ACC112 (cell line): ENCODE results near the gene OR2T11.

ENCODE experiments used
- H2AFZ ChIP-seq: fragments of 200-600 bp; sonication (generic); one replicate; pipeline ENCODE4 v1.6.0; 2017; ENCODE audit warnings: antibody characterized with exemption, low read length; ENCODE audit not compliant: unreplicated experiment
- H3K27ac ChIP-seq: fragments of 200-600 bp; sonication (generic); 2 replicates; pipeline ENCODE4 v1.5.1; 2014; ENCODE audit warnings: low read depth, mild to moderate bottlenecking, antibody characterized with exemption, low read length, moderate library complexity
- H3K27me3 ChIP-seq: fragments of 200-600 bp; sonication (generic); 2 replicates; pipeline ENCODE4 v1.6.1; 2014; ENCODE audit warnings: mild to moderate bottlenecking, antibody characterized with exemption, low read length, moderate library complexity, mixed read lengths; ENCODE audit not compliant: insufficient read depth
- H3K36me3 ChIP-seq: fragments of 200-600 bp; sonication (generic); 2 replicates; pipeline ENCODE4 v1.6.1; 2016; ENCODE audit warnings: mild to moderate bottlenecking, antibody characterized with exemption, low read length, moderate library complexity, mixed read lengths; ENCODE audit not compliant: insufficient read depth
- H3K4me1 ChIP-seq: fragments of 200-600 bp; sonication (generic); one replicate; pipeline ENCODE4 v1.6.1; 2016; ENCODE audit warnings: low read length, mixed read lengths; ENCODE audit not compliant: insufficient read depth, unreplicated experiment, control insufficient read depth
- H3K4me3 ChIP-seq: fragments of 200-600 bp; sonication (generic); 2 replicates; pipeline ENCODE4 v1.5.1; 2014; ENCODE audit warnings: mild to moderate bottlenecking, low read depth, low read length
- H3K79me2 ChIP-seq: fragments of 200-600 bp; sonication (generic); one replicate; pipeline ENCODE4 v1.6.0; 2016; ENCODE audit warnings: low read length; ENCODE audit not compliant: control insufficient read depth, unreplicated experiment, insufficient read depth

The OR2T11 gene

GRCh38 chr1:248618119-248618518 is 16.8 kb downstream of the OR2T11 start:
- Histone ChIP-seq H3K4me3 (no peak overlapping the region), H3K4me1 (no peaks in the 10 kb centered on the region), H3K27me3 (no peaks in the 10 kb centered on the region), H3K27ac (no peak overlapping the region), H2AFZ (no peak overlapping the region), H3K79me2 (no peaks in the 10 kb centered on the region), H3K36me3 (no peaks in the 10 kb centered on the region)

- Histone ChIP-seq H3K4me3 (no peak overlapping the region), H3K27me3 (no peaks in the 10 kb centered on the region), H3K36me3 (no peaks in the 10 kb centered on the region), H2AFZ (no peak overlapping the region), H3K79me2 (no peaks in the 10 kb centered on the region), H3K4me1 (no peaks in the 10 kb centered on the region), H3K27ac (no peak overlapping the region)
Measured at GRCh38 chr1:248613742-248614141, 21.1 kb downstream of the OR2T11 start.

GRCh38 chr1:248611883-248612414 is 22.9 kb downstream of the OR2T11 start:
- Histone ChIP-seq H3K36me3 (no peaks in the 10 kb centered on the region), H3K79me2 (no peaks in the 10 kb centered on the region), H3K27ac (no peak overlapping the region), H3K4me3 (no peak overlapping the region), H2AFZ (no peak overlapping the region), H3K27me3 (no peaks in the 10 kb centered on the region), H3K4me1 (no peaks in the 10 kb centered on the region)

- H3K27ac ChIP-seq = no peak overlapping the region
- H3K4me1 ChIP-seq = no peaks in the 10 kb centered on the region
- no peak overlapping the region for H3K4me3 ChIP-seq
- H3K36me3 ChIP-seq = no peaks in the 10 kb centered on the region
- no peaks in the 10 kb centered on the region for H3K27me3 ChIP-seq
- no peak overlapping the region for H2AFZ ChIP-seq
- H3K79me2 ChIP-seq = no peaks in the 10 kb centered on the region
Measured at GRCh38 chr1:248610301-248610700, 24.6 kb downstream of the OR2T11 start.

- no peaks in the 10 kb centered on the region for H3K79me2 ChIP-seq
- no peak overlapping the region for H3K27ac ChIP-seq
- H2AFZ ChIP-seq = no peak overlapping the region
Measured at GRCh38 chr1:248599396-248599795, 35.5 kb downstream of the OR2T11 start.

GRCh38 chr1:248597589-248597988 is 37.3 kb downstream of the OR2T11 start, which contains the start of gene OR2T10:
Gene OR2T10, minus strand, starts transcription at chr1:248597700. Its CDS starts 3,932 bp downstream, at chr1:248593768.
- no peak within 1 kb of the TSS for H3K27ac ChIP-seq
- no peaks in the 10 kb centered on the region for H3K36me3 ChIP-seq
- H3K27me3 ChIP-seq = no peaks in the 10 kb centered on the region
- H3K4me1 ChIP-seq = no peaks in the 10 kb centered on the region
- no peak within 1 kb of the TSS for H2AFZ ChIP-seq
- no peak within 1 kb of the TSS for H3K4me3 ChIP-seq
- H3K79me2 ChIP-seq = no peaks in the 10 kb centered on the region

More at GRCh38 chr1:248599396-248599795, 35.5 kb downstream of the OR2T11 start:
- no peaks in the 10 kb centered on the region for H3K4me1 ChIP-seq
- H3K4me3 ChIP-seq = no peak overlapping the region
- H3K36me3 ChIP-seq = no peaks in the 10 kb centered on the region
- H3K27me3 ChIP-seq = no peaks in the 10 kb centered on the region

- no peak overlapping the region for H2AFZ ChIP-seq
- no peak overlapping the region for H3K27ac ChIP-seq
- H3K27me3 ChIP-seq = no peaks in the 10 kb centered on the region
Measured at GRCh38 chr1:248596615-248597014, 38.3 kb downstream of the OR2T11 start.

GRCh38 chr1:248593226-248593625 is 41.7 kb downstream of the OR2T11 start:
- Histone ChIP-seq H3K4me3 (no peak overlapping the region), H3K27ac (no peak overlapping the region), H3K36me3 (no peaks in the 10 kb centered on the region), H3K27me3 (no peaks in the 10 kb centered on the region), H2AFZ (no peak overlapping the region), H3K79me2 (no peaks in the 10 kb centered on the region), H3K4me1 (no peaks in the 10 kb centered on the region)

More at GRCh38 chr1:248596615-248597014, 38.3 kb downstream of the OR2T11 start:
- Histone ChIP-seq H3K4me3 (no peak overlapping the region), H3K79me2 (no peaks in the 10 kb centered on the region), H3K4me1 (no peaks in the 10 kb centered on the region), H3K36me3 (no peaks in the 10 kb centered on the region)

- no peak overlapping the region for H3K4me3 ChIP-seq
- H3K36me3 ChIP-seq = no peaks in the 10 kb centered on the region
- H2AFZ ChIP-seq = no peak overlapping the region
- no peaks in the 10 kb centered on the region for H3K79me2 ChIP-seq
- no peak overlapping the region for H3K27ac ChIP-seq
- H3K4me1 ChIP-seq = no peaks in the 10 kb centered on the region
- no peaks in the 10 kb centered on the region for H3K27me3 ChIP-seq
Measured at GRCh38 chr1:248592655-248593054, 42.2 kb downstream of the OR2T11 start.

GRCh38 chr1:248590055-248590454 is 44.8 kb downstream of the OR2T11 start:
- Histone ChIP-seq H3K27me3 (no peaks in the 10 kb centered on the region), H2AFZ (no peak overlapping the region), H3K4me1 (no peaks in the 10 kb centered on the region), H3K36me3 (no peaks in the 10 kb centered on the region), H3K79me2 (no peaks in the 10 kb centered on the region), H3K4me3 (no peak overlapping the region), H3K27ac (no peak overlapping the region)

- no peaks in the 10 kb centered on the region for H3K79me2 ChIP-seq
- no peak overlapping the region for H3K27ac ChIP-seq
- no peaks in the 10 kb centered on the region for H3K4me1 ChIP-seq
- H3K27me3 ChIP-seq = no peaks in the 10 kb centered on the region
- H2AFZ ChIP-seq = no peak overlapping the region
- H3K36me3 ChIP-seq = no peaks in the 10 kb centered on the region
- no peak overlapping the region for H3K4me3 ChIP-seq
Measured at GRCh38 chr1:248589334-248589733, 45.6 kb downstream of the OR2T11 start.
